ENCODE measurements around the gene TSHZ2.
A peak's percentile ranks its signal among the peaks of the same experiment; 100 is the strongest.
"Not testable (repeated sequence)": the region's sequence is repeated elsewhere in the genome, so short reads cannot be mapped to it uniquely, and the experiment has no call there.

The TSHZ2 gene

DNA sequence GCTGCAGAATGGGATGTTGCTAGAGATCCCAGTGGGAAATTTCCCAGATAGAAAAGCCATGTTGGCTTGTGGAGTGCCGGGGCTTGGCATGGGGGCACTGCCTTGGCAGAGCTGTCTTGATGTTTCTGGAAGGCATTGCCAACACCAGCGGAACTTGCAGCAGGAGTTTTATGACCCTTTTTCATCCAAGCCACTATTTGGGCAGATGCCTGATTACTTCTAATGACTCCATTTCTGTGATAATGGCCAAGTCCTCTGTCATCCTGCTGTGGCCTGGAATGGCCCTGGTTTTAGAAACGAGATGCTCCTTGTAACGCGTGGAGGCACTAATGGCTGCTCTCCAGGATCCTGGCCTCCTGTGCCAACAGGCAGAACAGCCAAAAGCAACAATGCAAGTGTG lies 392.5 kb downstream of the TSHZ2 start:
- DNase-seq: no peak

DNA sequence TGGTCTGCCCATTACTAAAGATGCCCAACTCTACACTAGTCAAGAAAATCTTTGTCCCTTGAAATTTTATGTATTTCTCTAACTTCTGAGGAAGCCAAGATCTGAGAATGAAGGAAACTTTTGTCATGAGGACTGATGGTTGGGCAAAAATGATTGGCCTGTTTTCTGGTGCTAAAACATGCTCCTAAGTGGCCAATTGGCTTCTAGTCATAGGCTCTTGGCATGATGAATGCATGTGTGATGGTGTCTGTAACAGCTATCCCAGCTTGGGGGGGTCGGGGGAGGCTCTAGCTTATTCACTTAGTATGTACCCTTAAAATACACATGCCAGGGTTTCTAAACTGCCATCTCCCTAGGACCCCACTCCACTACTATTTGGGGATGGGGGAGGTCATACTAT lies 392.9 kb downstream of the TSHZ2 start:
- no peak for DNase-seq

DNA sequence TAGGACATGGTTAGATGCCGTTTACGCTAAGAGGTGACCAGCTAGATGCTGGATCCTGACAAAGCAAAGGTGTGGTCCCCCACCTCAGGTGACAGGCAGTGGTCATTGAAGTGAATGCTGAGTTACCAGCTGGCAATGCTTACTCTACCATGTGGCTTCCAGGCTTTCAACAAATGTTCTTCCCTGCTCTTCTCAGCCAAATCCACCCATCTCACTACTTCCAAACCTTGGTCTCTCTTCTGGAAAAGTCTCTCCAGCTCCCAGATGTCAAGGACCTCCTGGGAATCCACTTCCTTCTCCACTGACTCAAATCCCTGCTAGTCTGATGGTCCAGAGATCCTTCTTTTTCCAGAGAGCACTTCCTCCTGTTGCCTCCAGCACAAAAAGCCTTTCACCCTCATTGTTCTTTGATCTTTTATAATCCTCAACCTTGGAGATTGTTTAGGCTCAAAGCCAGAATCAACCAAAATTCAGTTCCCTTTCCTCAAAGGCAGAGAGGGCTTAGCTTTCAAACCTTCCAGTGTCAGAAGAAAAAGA lies 393.4 kb downstream of the TSHZ2 start:
- DNase-seq: no peak

DNA sequence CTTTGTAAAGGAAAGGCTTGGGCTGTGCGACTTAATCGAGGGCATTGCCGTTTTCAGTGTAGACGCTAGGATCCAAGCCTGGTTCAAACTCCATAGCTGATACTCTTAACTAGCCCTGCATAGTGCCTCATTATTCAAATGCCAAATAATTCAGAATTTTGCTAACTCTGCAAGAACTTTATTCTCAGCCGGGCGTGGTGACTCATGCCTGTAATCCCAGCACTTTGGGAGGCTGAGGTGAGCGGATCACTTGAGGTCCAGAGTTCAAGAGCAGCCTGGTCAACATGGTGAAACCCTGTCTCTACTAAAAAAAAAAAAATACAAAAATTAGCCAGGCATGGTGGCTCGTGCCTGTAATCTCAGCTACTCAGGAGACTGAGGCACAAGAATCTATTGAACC lies 394.8 kb downstream of the TSHZ2 start:
- not testable (repeated sequence) for DNase-seq

DNA sequence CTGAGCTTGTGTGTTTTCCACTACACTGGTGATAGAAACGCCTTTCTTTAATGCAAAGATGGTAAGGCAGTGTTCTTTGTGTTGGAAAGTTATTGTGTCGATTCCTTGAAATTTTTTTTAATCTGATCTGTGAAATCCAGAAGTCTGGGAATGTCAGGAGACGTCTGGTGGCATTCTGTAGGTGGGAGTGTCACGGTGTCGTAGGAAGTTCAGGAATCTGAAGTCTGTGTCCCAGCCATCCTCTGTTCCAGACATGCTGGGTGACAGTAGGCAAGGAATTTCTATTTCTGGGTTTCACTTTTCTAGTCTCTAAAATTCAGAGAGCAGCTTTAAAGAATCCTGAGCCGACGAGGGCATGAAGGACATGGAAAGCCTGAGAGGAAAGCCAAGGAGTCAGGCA lies 397.7 kb downstream of the TSHZ2 start:
- DNase-seq: no peak

DNA sequence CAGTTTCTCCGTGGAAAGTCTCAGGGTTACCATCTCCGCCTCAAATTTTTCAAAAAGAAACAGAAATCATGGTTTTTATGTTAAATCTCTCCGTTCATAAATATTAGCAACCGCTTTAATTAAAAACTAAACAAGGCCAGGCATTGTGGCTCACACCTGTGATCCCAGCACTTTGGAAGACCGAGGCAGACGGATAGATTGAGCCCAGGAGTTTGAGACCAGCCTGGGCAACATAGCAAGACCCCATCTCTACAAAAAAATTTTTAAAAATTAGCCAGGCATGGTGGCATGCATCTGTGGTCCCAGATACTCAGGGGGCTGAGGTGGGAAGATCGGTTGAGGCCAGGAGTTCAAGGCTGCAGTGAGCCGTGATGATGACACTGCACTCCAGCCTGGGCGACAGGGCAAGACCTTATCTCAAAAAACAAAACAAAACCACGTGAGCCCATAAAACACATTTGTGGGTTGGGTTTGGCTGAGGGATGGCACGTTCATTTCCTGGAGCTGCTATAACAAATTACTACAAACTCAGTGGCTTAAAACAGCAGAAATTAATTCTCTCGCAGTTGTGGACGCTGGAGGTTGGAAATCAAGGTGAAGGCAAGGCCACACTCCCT lies 398.3 kb downstream of the TSHZ2 start:
- no peak for DNase-seq

DNA sequence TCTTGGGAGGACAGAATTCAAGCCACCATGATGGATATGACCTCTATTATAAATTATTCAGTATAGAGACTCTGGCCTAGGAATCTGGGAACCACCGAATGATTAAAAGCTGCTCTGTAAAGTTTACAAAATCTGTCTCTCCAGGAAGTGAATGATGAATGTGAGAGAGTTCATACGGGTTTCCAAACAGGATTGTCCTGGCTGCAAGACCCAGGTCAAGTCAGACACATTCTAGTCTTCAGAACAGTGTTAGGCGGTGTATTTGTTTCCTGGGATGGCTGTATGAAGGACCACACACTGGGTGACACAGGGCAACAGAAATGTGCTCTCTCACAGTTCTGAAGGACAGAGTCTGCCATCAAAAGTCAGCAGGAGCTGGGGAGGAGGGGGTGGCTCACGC lies 399.1 kb downstream of the TSHZ2 start:
- DNase-seq: no peak

DNA sequence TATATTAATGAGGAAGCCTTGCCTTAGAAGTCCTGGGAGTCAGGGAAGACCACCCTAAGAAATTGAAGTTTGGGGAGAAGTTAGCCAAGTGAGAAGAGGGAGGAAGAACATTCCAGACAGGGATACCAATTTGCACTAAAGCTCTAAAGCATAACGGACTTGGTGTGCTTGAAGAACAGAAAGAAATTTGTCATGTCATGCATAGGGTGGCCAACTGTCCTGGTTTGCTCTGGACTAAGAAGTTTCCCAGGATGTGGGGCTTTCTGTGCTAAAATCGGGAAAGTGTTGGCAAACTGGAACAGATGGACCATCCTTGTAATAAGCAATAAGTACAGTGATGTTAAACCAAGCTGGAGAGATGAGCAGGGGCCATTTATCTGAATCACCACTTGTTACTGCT lies 403.9 kb downstream of the TSHZ2 start:
- DNase-seq: no peak

DNA sequence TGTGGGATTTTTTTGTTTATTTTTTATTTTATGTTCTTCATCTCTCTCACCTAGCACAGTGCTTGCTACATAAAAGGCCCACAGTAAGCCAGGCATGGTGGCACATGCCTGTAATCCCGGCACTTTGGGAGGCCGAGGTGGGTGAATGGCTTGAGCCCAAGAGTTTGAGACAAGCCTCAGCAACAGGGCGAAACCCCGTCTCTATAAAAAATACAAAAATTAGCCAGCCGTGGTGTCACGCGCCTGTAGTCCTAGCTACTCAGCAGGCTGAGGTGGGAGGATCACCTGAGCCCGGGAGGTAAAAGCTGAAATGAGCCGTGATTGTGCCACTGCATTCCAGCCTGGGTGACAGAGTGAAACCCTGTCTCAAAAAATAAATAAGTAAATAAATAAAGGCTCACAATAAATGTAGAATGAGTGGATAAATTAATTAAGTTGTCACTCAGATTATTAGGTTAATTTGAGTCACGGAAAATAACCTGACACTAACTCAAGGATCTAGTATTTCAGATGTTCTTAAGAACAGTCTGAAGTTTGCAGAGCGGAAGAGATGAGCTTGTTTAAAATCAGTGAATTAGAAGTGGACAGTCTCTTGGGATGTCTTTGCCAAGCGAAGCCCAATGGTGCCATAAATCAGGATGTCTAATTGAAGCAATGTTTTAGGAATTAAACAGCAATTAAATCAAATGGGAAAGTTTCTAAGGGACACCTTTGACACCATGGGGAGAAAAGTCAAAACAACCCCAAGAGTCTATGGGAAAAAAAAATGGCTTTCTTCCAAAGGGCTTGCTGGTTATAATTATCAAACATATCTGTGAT lies 407.1 kb downstream of the TSHZ2 start:
- no peak for DNase-seq

DNA sequence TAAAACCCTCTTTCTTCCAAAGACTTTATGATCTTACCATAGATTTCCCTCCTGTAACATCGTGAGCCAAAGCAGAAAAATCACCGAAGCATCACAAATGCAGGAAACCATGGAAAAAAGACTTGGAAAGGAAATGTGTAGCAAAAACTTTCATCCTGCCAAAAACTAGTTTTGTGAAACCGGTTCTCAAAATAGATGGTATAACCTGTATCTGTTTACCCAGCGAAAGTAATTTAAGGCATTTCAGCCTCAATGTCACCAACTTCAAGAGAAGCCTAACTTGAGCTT lies 407.6 kb downstream of the TSHZ2 start:
- no peak for DNase-seq

DNA sequence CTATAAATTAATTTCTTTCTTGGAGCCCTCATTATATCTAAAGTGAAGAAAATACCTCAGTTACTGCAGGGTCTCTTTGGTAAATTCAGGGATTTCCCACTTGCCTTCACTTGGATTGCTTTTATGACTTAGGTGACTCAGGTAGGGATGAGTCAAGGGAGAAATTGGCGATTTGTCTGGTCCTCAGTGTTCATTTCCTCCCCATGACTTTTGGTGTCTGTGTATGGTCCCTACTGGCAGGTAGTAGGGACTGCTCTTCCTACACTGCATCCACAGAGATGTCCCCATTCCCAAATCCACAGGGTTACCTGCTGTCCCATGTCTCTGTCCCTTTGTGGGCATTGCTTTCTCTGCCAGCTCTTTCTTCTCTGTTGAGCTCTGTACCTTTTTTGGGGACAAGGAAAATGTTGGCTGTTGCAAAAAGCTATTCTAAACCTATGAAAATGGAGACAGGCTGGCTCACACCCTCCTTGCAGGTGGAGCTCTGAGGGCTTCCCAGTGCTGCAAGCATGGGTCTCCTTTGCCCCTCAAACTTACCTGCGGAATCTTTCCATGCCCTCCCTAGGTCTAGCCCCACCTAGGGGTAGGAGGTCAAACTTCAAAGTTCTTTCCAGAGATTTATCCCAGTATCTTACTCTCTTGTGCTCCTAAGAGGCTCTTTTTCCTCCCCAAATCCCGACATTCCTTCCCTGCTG lies 409.6 kb downstream of the TSHZ2 start:
- no peak for DNase-seq

DNA sequence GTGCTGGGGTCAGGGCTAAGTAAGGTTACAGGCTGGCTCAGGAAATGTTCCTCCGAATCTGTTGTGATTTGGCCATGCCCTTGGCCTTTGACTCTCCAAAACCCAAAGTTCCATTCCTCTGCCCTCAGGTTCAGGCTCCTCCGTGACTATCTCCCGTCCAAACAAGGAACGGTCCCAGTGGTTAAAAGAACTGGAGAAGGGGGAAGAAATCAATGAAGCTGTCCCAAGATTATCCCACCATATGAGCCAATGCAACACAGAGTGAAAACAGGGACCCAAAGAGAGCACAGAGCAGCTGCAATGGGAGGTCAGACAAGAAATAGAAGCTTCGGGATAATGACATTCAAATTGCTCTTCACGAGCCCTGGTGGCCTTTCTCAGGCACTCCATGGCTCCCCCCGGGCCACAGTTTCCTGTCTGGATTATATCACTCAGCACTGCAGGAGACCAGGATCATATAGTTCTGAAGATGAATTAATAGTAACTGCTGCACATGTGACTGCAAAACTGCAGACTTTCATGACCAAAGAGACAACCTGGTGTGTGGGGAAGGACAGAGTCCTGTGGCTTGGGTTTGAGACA lies 410.2 kb downstream of the TSHZ2 start:
- peak in 1 of 3 experiments; percentile 6 for DNase-seq

DNA sequence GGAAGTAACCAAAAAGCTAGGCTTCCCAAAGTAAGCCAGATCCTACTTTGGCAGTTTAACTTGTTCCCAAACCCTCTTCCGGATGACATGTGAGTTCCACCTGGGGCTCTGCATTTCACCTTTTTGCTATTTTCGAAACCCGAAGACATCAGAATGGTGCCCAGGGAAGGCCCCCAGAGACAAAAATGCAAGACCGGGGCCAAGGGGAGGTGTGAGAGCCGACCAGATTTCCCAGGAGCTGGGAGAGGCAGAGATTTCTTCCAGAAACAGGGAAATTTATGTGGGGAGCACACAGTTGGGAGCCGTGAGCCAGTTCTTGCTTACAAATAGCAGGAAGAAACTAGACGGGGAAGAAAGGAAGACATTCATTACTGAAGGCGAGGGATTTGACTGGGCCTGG lies 411.8 kb downstream of the TSHZ2 start:
- DNase-seq: no peak

DNA sequence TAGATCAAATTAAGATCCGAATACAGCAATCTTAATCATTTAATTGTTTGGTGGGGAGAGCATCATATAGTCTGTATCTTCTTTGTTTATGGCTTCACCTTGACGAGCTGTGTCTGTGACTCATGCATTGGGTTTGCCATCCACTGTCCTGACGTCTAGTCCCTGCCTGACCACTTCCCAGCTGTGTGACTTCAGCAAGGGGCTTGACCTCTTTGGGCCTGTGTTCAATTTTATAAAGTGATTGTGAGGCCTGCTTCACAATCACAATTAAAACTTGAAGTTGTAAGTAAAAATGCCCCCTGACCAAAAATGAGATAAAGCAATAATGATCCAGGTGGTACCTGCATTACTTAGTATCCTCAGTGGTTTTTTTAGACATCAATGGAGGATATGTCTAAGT lies 412.2 kb downstream of the TSHZ2 start:
- no peak for DNase-seq

DNA sequence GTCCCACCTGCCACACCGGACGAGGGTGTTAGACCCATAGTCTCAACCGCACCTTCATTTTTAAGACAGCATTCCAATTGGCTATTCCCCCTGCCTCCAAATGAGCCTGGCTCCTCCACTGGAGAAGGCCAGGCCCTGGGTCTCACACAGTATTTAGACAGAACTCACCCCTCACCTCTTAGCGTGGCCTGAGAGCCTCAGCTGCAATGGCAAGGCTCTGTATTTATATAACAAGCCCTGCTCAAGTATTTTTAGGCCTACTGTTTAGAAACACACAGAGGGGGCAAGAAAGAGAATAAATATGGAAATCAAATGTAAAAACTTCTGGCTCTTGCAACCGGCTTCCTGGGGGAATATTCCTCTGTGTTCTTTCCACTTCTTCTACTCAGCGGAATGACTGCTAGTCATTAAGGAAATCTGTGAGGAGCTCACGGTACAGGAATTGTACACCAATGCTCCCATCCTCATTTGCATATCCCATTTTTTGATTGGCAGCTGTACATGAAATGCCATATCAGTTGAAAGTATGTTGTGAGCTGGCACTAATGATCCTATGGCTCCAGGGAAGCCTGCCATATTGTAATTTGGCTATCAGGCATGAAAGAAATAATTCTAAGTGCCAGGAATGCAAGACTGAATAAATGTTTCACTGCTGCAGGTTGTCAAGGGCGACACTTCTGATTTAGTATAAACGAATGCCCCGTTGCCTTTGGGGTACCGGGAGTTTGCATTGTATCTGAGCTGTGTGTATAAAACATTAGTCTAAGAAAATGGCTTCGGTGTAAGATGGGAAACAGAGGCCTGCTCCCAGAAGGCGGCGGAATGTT lies 414.0 kb downstream of the TSHZ2 start:
- DNase-seq: no peak

DNA sequence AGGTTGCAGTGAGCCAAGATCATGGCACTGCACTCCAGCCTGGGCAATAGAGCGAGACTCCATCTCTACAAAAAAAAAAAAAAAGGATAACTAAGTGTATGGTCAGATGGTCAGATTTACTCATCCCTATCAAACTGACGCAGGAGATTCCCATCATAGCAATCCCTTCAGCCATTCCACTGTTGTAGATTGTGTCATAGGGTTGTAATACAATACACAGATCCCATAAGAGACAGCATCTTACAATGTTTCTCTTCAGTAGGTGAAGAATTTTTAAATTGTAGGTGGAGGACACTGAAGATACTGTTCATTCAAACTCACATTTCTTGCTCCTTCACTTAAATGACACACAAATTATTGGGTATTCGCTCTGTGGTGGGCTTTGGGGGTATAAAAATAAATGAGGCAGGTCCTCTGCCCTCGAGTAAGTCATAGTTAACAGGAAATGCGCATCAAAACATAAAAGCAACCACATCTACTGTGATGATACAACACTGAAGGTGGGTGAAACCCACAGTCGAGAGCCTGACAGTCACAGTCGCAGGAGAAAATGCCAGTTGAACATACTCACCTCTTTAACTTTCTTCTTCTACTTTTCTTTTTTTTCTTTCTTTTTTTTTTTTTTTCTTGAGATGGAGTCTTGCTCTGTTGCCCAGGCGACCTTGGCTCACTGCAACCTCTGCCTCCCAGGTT lies 416.0 kb downstream of the TSHZ2 start:
- no peak for DNase-seq

DNA sequence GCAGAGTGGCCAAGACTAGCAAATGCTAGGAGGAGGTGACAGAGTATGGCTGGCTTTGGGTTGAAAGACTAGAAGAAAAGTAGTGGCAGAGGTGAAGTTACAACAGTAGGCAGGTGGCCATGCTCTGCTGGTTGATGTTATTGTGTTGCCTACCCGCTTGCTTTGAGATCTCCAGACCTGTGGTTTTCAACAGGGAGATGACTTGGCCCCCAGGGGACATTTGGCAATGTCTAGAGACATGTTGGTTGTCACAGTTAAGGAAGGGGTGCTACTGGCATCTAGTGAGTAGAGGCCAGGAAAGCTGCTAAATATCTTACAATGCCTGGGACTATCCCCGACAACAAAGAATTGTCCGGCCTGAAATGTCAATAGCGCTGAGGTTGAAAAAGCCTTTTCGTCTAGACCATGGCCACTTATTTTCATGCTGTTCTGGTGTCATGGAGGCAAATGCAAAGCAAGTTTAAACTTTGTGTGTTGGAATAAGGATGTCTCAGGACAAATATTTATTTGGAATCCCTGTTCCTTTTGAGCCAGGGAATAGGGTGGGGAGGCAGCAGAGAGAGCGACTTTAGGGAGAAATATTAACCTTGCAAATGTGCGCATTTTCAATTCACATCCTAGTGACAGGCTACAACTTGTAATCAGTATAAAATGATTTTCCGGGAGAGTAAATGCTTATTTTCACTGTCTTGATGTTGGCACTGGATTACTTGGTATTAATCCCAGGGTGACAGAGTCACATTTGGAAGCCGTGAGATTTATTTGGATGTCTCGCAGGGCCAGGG lies 417.6 kb downstream of the TSHZ2 start:
- no peak for DNase-seq

DNA sequence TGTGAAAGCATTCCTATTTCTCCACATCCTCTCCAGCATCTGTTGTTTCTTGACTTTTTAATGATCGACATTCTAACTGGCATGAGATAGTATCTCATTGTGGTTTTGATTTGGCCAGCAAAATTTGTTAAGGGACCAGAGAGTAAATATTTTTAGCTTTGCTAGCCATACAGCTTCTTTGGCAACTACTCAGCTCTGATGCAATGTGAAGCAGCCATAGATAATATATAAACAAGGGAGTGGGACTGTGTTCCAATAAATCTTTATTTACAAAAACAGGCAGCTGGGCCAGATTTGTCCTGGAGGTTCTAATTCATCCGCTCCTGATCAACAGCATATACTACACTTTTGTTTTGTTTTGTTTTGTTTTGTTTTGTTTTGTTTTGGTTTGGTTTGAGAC lies 418.6 kb downstream of the TSHZ2 start:
- no peak for DNase-seq

DNA sequence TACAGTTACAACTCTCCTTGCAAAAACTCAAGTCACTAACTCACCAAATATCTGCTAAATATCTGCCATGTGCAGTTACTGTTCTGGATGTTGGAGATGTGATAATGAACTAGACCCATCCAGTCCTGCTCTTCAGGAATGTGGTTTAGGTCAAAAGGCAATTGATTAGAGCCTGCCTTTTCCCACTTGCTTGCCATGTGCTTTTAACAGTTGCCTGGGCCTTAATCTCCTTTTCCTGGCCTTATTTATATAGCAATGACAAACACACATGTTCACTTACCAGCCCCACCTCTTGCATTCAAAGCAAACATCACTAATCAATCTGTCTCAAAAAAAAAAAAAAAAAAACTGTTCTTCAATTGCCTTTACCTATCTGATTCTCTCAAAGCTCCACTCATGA lies 422.3 kb downstream of the TSHZ2 start:
- DNase-seq: no peak

DNA sequence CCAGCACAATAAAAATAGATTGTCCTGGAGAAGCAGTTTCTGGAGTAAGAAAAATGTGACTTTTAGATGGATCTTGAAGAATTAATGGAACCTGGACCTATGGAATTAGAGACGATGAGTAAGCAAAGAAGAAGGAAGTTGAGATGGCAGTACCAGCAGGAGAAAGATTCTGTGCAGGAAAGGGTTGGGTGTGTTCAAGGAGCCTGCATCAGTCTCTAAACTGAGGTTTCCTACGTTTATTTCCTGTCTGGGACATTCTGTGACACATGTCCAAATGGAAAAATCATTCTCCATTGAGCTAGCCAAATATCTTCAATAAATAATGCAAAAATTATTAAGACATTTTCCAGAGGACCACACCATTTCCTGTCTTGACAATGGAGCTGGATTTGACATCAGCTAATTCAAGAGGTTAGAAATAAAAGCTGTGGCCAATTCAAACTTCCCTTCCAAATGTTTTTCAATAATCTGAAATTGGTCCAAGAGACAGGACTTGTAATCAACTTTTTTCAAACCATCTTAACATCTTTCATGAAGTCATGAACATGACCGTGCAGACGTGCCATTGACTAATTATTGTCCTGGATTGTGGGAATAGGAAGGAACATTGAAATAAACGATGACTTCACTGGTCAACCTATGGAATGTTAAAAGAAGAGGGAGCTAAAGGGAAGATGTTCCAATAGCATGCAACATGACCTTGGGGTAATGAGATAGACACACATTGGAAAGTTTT lies 423.2 kb downstream of the TSHZ2 start:
- DNase-seq: no peak

DNA sequence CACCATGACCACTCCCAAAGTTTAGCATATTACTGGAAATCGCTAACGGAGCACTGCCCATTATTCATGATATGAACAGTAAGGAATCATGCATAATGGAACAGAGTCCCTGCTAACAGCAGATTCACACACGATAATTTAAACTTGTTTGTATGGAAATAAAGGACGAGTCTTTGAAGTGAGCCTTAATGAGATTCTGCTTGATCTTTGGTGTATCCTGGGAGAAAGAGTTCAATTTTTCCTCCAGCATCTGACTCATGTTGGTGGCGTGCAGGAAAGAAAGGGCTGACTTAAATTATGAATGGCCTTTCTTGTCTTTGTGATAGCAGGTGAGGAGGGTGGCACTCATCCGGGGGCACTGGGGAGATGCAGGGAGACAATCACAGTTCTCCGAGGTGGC lies 426.9 kb downstream of the TSHZ2 start:
- DNase-seq: no peak
